ENCODE measurements around the gene SNX9.

DNA sequence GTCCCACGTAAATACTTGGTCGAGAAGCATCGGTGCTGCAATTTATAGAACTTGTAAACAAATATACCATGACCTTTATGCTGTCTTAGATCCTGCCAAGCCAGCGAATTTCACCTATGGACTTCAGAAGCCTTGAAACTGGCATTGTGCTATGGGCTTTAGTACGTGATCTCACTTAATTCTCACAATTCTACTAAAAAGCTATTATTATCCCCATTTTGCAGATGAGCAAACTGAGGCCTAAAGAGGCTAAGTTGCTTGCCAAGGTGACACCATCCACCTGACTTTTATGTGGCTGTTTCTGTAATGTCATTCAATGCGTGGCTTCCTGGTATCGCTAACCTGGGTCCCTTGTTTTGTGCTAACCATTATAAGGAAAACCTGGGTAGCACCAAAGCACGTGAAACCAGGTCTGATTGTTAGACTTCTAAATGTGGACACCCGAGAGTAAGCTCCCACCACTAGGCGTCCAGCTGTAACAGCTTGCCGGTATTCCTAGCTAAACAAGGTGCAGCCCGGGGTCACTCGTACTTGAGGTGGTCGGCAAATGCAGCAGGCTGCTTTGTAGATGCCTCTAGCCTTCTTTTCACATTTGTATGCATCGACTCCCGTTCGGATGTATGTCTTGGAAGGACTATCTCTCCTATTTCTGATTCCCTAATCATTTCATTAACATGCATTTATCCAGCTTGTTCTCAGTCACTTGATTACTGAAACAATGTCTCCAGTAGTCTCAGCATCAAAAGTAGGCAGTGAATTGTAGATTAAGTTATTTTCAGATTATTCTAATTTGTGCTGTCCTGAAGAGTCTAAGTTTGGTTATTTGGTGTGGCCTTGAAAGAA, 159.7 kb downstream of the SNX9 start:
- no peak for TF ChIP-seq POLR2A (IDR thresholded peaks at IDR 0.05)
- TF ChIP-seq, protein P1, sequence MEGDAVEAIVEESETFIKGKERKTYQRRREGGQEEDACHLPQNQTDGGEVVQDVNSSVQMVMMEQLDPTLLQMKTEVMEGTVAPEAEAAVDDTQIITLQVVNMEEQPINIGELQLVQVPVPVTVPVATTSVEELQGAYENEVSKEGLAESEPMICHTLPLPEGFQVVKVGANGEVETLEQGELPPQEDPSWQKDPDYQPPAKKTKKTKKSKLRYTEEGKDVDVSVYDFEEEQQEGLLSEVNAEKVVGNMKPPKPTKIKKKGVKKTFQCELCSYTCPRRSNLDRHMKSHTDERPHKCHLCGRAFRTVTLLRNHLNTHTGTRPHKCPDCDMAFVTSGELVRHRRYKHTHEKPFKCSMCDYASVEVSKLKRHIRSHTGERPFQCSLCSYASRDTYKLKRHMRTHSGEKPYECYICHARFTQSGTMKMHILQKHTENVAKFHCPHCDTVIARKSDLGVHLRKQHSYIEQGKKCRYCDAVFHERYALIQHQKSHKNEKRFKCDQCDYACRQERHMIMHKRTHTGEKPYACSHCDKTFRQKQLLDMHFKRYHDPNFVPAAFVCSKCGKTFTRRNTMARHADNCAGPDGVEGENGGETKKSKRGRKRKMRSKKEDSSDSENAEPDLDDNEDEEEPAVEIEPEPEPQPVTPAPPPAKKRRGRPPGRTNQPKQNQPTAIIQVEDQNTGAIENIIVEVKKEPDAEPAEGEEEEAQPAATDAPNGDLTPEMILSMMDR (IDR thresholded peaks at IDR 0.05 in 4 of 5, conservative IDR thresholded peaks at IDR 0.05 in 1 of 5) = no peak
